Stimulated activated CD8-positive, alpha-beta memory T cell treated with anti-CD3 and anti-CD28 coated beads, Interleukin-4, amount 100 ng/mL, for 48 hours (primary cell): ENCODE data around the gene PRSS27.
"Not testable (repeated sequence)": the region's sequence is repeated elsewhere in the genome, so short reads cannot be mapped to it uniquely, and the experiment has no call there.

ENCODE experiments used
- DNase-seq: peaks from one replicate; pipeline ENCODE4 v3.0.0-alpha.2; 2020

PRSS27 gene

DNA sequence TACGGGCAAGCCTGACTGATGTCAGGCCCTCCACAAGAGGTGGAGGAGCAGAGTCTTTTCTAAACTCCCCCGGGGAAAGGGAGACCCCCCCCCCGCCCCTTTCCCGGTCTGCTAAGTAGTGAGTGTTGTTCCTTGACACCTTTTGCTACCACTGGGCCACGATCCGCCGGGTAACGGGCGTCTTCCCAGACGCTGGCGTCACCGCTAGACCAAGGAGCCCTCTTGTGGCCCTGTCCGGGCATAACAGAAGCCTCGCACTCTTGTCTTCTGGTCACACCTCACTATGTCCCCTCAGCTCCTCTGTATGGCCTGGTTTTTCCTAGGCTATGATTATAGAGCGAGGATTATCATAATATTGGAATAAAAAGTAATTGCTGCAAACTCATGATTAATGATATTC, 50.0 kb downstream of the PRSS27 start:
- peak; percentile 79 for DNase-seq

DNA sequence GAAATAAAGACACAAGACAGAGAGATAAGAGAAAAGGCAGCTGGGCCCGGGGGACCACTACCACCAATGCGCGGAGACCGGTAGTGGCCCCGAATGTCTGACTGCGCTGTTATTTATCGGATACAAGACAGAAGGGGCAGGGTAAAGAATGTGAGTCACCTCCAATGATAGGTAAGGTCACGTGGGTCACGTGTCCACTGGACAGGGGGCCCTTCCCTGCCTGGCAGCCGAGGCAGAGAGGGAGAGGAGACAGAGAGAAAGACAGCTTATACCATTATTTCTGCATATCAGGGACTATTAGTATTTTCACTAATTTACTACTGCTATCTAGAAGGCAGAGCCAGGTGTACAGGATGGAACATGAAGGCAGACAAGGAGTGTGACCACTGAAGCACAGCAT, 50.4 kb downstream of the PRSS27 start:
- not testable (repeated sequence) for DNase-seq

DNA sequence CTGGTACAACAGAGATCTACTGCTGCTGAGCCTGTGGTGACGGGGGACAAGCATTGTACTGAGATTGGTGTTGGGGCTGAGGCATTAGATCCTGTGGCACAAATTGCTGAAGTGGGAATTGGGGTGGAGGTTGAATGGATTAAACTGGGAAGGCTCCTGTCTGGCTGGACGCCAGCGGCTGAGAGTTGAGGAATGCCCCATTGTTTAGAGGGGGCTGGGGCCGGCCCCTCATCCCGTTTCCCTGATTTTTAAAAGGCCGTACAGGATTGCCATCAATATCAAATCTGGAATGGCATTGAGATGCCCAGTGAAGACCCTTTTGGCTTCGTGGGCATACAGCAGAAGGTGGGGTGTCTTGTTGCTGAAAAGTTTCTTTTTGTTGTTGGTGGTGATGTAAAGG, 53.4 kb downstream of the PRSS27 start:
- not testable (repeated sequence) for DNase-seq

DNA sequence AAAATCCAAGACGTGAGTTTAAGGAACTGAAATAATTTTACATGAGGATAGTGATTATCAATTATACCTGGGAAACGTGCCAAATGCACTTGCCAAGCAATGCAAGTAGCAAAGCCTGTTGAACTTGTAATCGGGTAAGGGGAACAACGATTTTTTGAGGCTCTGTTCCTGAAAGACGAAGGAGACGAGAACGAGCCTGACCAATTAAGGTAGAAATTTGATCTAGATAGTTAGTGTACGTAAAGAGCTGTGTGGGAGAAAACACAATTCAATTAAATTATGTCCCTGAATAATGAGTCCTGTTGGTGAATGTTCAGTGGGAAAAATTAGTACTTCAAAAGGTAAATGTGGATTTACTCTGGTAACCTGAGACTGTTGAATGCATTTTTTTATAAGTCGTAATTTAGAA, 55.4 kb downstream of the PRSS27 start:
- DNase-seq: no peak

DNA sequence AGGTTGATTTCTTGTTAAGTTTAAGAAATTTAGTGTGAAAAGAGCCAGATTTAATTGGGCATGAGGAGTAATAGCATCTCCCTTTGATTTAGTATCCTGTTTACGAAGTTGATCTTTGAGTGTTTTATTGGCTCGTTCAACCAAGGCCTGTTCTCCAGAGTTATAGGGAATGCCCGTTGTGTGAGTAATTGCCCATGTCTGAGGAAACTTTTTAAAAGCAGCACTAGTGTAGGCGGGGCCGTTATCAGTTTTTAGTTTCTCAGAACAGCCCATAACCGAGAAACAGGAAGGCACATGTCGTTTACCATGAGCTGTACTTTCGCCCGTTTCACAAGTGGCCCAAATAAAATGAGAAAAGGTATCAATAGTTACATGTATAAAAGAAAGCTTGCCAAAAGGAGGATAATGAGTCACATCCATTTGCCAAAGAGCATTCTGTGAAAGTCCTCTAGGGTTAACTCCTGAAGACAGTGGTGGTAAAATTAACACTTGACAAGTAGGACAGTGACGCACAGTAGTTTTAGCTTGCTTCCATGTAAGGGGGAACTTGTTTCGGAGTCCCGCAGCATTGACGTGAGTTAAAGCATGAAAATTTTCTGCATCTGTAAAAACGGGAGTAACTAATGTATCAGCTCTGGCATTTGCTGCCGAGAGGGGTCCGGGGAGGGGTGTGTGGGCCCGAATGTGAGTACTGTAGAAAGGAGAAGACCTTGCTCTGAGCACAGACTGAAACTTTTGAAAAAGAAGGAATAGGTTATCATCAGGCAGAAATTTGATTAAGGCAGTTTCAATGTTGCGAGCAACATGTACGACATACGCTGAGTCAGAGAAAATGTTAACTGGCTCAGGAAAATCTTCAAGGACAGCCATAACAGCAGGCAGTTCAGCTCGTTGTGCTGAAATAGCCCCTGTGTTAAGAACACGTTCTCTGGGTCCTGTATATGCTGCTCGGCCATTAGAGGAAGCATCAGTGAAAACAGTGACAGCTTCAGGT, 56.2 kb downstream of the PRSS27 start:
- peak; percentile 58 for DNase-seq
